Uterus (tissue), 4 donors: ENCODE data around the gene LMOD2. TPM values are rescaled to one million over a fixed set of nuclear protein-coding genes. Genes with fewer than 3 reads are reported as not detected.

Experiments used
- DNase-seq, 2 donors: peaks; one replicate each; pipeline ENCODE4 v3.0.0-alpha.2; 2019 to 2020
- H3K27ac ChIP-seq, 2 donors: fragments of 200-600 bp; sonication (generic); 1 replicate in 1 of 2; 2 replicates in 1 of 2; pipeline ENCODE4 v1.5.1; 2016 to 2018
- H3K27me3 ChIP-seq, 2 donors: fragments of 200-600 bp; sonication (generic); one replicate each; pipeline ENCODE4 v1.5.1; 2018 to 2019; ENCODE audit warnings: control low read depth in 1 of 2
- H3K36me3 ChIP-seq, 2 donors: fragments of 200-600 bp; sonication (generic); one replicate each; pipeline ENCODE4 v1.5.1; 2019; ENCODE audit warnings: control low read depth in 1 of 2
- H3K4me1 ChIP-seq, 2 donors: fragments of 200-600 bp; sonication (generic); one replicate each; pipeline ENCODE4 v1.5.1; 2018 to 2019; ENCODE audit warnings: control low read depth in 1 of 2
- H3K4me3 ChIP-seq, 2 donors: fragments of 200-600 bp; sonication (generic); 1 replicate in 1 of 2; 2 replicates in 1 of 2; pipeline ENCODE4 v1.5.1; 2018 to 2019; ENCODE audit warnings: mild to moderate bottlenecking in 1 of 2
- H3K9me3 ChIP-seq, 2 donors: fragments of 200-600 bp; sonication (generic); one replicate each; pipeline ENCODE4 v1.5.1; 2019; ENCODE audit warnings: control low read depth in 1 of 2
- POLR2A ChIP-seq, 2 donors: fragments of 450-650 bp; IDR thresholded peaks; one replicate each; pipeline ENCODE4 v1.6.1; 2016; ENCODE audit warnings: antibody characterized with exemption in 2 of 2, mild to moderate bottlenecking in 1 of 2, moderate library complexity in 1 of 2
- intact Hi-C: fragments of 100-400 bp; cut with DNase I; formaldehyde crosslinking; loops from one replicate; pipeline ENCODE4 v1.15.1; 2023; ENCODE audit warnings: low total_unique reads
- total RNA-seq, 4 donors: library from RNA; depleted of rRNA in 3 of 4; stranded (reverse); fragments of >200 nt in 3 of 4; gene quantifications; one replicate each; pipeline versions ENCODE4 v1.1.0 to v1.2.4, GENCODE V29; 2014 to 2023
- TF ChIP-seq, protein P1 (sequence below), 4 experiments: fragments of 200-600 bp in 2 of 4; fragments of 450-650 bp in 2 of 4; sonication (generic) in 2 of 4; IDR thresholded peaks; one replicate each; pipeline ENCODE4 v1.5.1; 2016 to 2019; ENCODE audit warnings: antibody characterized with exemption in 4 of 4, mild to moderate bottlenecking in 2 of 4, moderate library complexity in 1 of 4
- donor health status: DM: yes; HTN: yes; CAD: no.

Gene LMOD2
- total RNA-seq, 4 donors from 2014 or later = 0.52 TPM; not detected in 3

- Histone ChIP-seq H3K9me3 (no peaks in the 10 kb centered on the region), H3K36me3 (no peaks in the 10 kb centered on the region), H3K27me3 (no peaks in the 10 kb centered on the region), H3K4me3 (no peak overlapping the region), H3K4me1 (no peaks in the 10 kb centered on the region), H3K27ac (no peak overlapping the region)
- DNase-seq = no peak
- TF ChIP-seq, protein P1, sequence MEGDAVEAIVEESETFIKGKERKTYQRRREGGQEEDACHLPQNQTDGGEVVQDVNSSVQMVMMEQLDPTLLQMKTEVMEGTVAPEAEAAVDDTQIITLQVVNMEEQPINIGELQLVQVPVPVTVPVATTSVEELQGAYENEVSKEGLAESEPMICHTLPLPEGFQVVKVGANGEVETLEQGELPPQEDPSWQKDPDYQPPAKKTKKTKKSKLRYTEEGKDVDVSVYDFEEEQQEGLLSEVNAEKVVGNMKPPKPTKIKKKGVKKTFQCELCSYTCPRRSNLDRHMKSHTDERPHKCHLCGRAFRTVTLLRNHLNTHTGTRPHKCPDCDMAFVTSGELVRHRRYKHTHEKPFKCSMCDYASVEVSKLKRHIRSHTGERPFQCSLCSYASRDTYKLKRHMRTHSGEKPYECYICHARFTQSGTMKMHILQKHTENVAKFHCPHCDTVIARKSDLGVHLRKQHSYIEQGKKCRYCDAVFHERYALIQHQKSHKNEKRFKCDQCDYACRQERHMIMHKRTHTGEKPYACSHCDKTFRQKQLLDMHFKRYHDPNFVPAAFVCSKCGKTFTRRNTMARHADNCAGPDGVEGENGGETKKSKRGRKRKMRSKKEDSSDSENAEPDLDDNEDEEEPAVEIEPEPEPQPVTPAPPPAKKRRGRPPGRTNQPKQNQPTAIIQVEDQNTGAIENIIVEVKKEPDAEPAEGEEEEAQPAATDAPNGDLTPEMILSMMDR (IDR thresholded peaks at IDR 0.05) = no peak
- no peak for TF ChIP-seq POLR2A (IDR thresholded peaks at IDR 0.05)
- intact Hi-C loops = no loop called here
Measured at GRCh38 chr7:123674399-123675180, 18.9 kb downstream of the LMOD2 start.

- DNase-seq = no peak
- H3K27me3 ChIP-seq = no peaks in the 10 kb centered on the region
- no peak for TF ChIP-seq POLR2A (IDR thresholded peaks at IDR 0.05)
- TF ChIP-seq, protein P1 (IDR thresholded peaks at IDR 0.05) = no peak
- H3K36me3 ChIP-seq = no peaks in the 10 kb centered on the region
- no peaks in the 10 kb centered on the region for H3K4me1 ChIP-seq
- H3K9me3 ChIP-seq = no peaks in the 10 kb centered on the region
- no peak overlapping the region for H3K4me3 ChIP-seq
- H3K27ac ChIP-seq = no peak overlapping the region
- intact Hi-C loops = no loop called here
Measured at GRCh38 chr7:123675181-123675473, 19.5 kb downstream of the LMOD2 start.

DNA sequence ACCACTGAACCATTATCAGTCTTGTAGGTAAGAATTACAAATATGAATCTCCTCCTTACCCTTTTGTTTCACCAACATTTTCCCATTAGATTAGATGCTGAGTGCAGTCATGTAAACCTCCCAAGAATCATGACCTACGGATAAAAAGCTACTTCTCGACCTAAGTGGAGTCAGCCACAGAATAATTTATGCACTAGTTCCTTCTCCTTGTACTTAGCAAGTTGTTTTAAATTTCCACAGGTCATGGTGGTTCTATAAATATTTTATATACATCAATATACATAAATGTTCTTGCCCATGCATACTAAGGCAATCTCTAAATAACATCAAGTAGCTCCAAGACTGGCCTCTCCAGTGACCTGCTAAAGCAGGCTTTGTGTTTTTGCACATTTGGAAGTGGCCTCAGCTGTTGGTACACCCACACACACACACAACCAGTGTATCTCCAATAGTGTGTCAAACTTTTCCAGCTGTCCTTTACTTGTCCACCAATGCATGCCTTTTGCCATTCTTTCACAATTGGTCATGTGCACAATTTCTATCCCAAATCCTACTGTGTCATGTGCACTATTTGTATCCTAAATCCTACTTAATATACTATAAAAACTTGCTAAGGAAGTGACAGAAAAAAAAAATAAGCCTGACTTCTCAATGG, 21.5 kb downstream of the LMOD2 start:
- H3K9me3 ChIP-seq = no peaks in the 10 kb centered on the region

GRCh38 chr7:123679614-123680013, 23.9 kb downstream of the LMOD2 start:
- no peak for DNase-seq
- H3K27ac ChIP-seq = no peak overlapping the region
- no peak overlapping the region for H3K4me3 ChIP-seq
- H3K9me3 ChIP-seq = no peaks in the 10 kb centered on the region
- no peaks in the 10 kb centered on the region for H3K36me3 ChIP-seq
- H3K27me3 ChIP-seq = no peaks in the 10 kb centered on the region
- no peaks in the 10 kb centered on the region for H3K4me1 ChIP-seq
- TF ChIP-seq, protein P1 (IDR thresholded peaks at IDR 0.05) = no peak
- TF ChIP-seq POLR2A (IDR thresholded peaks at IDR 0.05) = no peak
- intact Hi-C loops = no loop called here

More for the DNA sequence above, 21.5 kb downstream of the LMOD2 start:
- H3K36me3 ChIP-seq = no peaks in the 10 kb centered on the region
- H3K4me3 ChIP-seq = no peak overlapping the region
- intact Hi-C loops = no loop called here
- H3K27ac ChIP-seq = no peak overlapping the region
- H3K4me1 ChIP-seq = no peaks in the 10 kb centered on the region
- TF ChIP-seq, protein P1 (IDR thresholded peaks at IDR 0.05) = no peak
- TF ChIP-seq POLR2A (IDR thresholded peaks at IDR 0.05) = no peak
- H3K27me3 ChIP-seq = no peaks in the 10 kb centered on the region
- DNase-seq = no peak

DNA sequence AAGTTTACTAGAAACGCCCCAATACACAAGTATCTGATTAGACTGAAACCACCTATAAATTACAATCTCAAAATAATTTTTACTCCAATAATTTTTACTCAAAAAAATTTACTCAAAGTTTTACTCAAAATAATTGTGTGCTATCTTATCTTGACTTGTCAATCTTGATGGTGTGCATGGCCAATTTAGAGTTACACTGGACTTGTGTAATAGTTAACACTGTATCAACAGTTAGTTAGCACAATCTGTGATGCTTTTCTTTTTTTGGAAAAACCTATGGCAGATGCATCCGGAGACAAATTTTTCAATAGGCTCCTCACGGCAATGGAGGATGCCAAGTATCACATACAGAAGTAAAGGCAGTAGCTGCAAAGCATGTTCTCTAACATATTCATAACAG, 24.9 kb downstream of the LMOD2 start:
- Histone ChIP-seq H3K27ac (no peak overlapping the region), H3K9me3 (no peaks in the 10 kb centered on the region), H3K4me1 (no peaks in the 10 kb centered on the region), H3K4me3 (no peak overlapping the region), H3K27me3 (no peaks in the 10 kb centered on the region), H3K36me3 (no peaks in the 10 kb centered on the region)
- no peak for DNase-seq
- intact Hi-C loops = no loop called here
- TF ChIP-seq POLR2A (IDR thresholded peaks at IDR 0.05) = no peak
- TF ChIP-seq, protein P1 (IDR thresholded peaks at IDR 0.05) = no peak
